Neural progenitor cell (in vitro differentiated cells): ENCODE measurements around the gene PLXNA4. TPM values are rescaled to one million over a fixed set of nuclear protein-coding genes. Genes with fewer than 3 reads are reported as not detected.

Experiments used
- DNase-seq: peaks from one replicate; pipeline ENCODE4 v3.0.0-alpha.2; 2016; ENCODE audit warnings: low spot score
- H2AFZ ChIP-seq: fragments of 200-600 bp; sonication (generic); replicated peaks from 2 replicates; pipeline ENCODE4 v1.6.1; 2016; ENCODE audit warnings: antibody characterized with exemption
- H3F3A ChIP-seq: fragments of 200-600 bp; sonication (generic); 2 replicates; pipeline ENCODE4 v1.6.1; 2016; ENCODE audit warnings: antibody characterized with exemption, low read depth
- H3K27ac ChIP-seq: fragments of 200-600 bp; sonication (generic); 2 replicates; pipeline ENCODE4 v1.5.1; 2016; ENCODE audit warnings: mild to moderate bottlenecking
- H3K27me3 ChIP-seq: fragments of 200-600 bp; sonication (generic); 2 replicates; pipeline ENCODE4 v1.6.1; 2016; ENCODE audit warnings: mild to moderate bottlenecking, moderate library complexity
- H3K36me3 ChIP-seq: fragments of 200-600 bp; sonication (generic); 2 replicates; pipeline ENCODE4 v1.5.1; 2016
- H3K4me1 ChIP-seq: fragments of 200-600 bp; sonication (generic); 2 replicates; pipeline ENCODE4 v1.6.1; 2016; ENCODE audit warnings: mixed run types
- H3K4me2 ChIP-seq: fragments of 200-600 bp; sonication (generic); 2 replicates; pipeline ENCODE4 v1.6.1; 2016
- H3K4me3 ChIP-seq: fragments of 200-600 bp; sonication (generic); 2 replicates; pipeline ENCODE4 v1.5.1; 2016
- H3K79me2 ChIP-seq: fragments of 200-600 bp; sonication (generic); 2 replicates; pipeline ENCODE4 v1.6.1; 2016; ENCODE audit warnings: low read depth
- H3K9ac ChIP-seq: fragments of 200-600 bp; sonication (generic); 2 replicates; pipeline ENCODE4 v1.6.1; 2016
- H3K9me3 ChIP-seq: fragments of 200-600 bp; sonication (generic); 2 replicates; pipeline ENCODE4 v1.5.1; 2016; ENCODE audit warnings: low read depth
- H4K20me1 ChIP-seq: fragments of 200-600 bp; sonication (generic); 2 replicates; pipeline ENCODE4 v1.6.1; 2016; ENCODE audit warnings: low read depth
- H3K27ac Mint-ChIP-seq: 3 replicates; pipeline ENCODE4 v1.8.0; 2021; ENCODE audit warnings: mixed read lengths
- H3K27me3 Mint-ChIP-seq: 2 replicates; pipeline ENCODE4 v1.8.0; 2022; ENCODE audit warnings: low read depth, mild to moderate bottlenecking, inconsistent platforms, moderate library complexity, mixed read lengths; ENCODE audit not compliant: insufficient read depth
- H3K36me3 Mint-ChIP-seq: 3 replicates; pipeline ENCODE4 v1.8.0; 2021; ENCODE audit warnings: mixed read lengths
- H3K4me1 Mint-ChIP-seq: 3 replicates; pipeline ENCODE4 v1.8.0; 2021; ENCODE audit warnings: mixed read lengths
- H3K4me3 Mint-ChIP-seq: 3 replicates; pipeline ENCODE4 v1.8.0; 2021; ENCODE audit warnings: mild to moderate bottlenecking, moderate library complexity, mixed read lengths
- H3K9me3 Mint-ChIP-seq: 3 replicates; pipeline ENCODE4 v1.8.0; 2020; ENCODE audit warnings: mixed read lengths
- EZH2 ChIP-seq: fragments of 200-600 bp; sonication (generic); IDR thresholded peaks from 2 replicates; pipeline ENCODE4 v1.6.1; 2017; ENCODE audit warnings: antibody characterized with exemption, mild to moderate bottlenecking, moderate library complexity
- EZH2phosphoT487 ChIP-seq: fragments of 200-600 bp; sonication (generic); IDR thresholded peaks from 2 replicates; pipeline ENCODE4 v1.6.1; 2017; ENCODE audit warnings: antibody characterized with exemption
- total RNA-seq: library from RNA; depleted of rRNA; stranded (reverse); fragments of >200 nt; gene quantifications from 2 replicates; pipeline ENCODE4 v1.2.3, GENCODE V29; 2015; ENCODE audit warnings: low replicate concordance
- TF ChIP-seq, protein P1 (sequence below): fragments of 200-600 bp; sonication (generic); IDR thresholded peaks from 2 replicates; pipeline ENCODE4 v1.5.1; 2017; ENCODE audit warnings: antibody characterized with exemption, mild to moderate bottlenecking

PLXNA4 gene
- total RNA-seq, 1 donor from 2014 or later, result 0.49 TPM

GRCh38 chr7:132243051-132243450 is 333.2 kb downstream of the PLXNA4 start:
- Mint-ChIP-seq H3K9me3 (peaks cover 7% of the 10 kb centered on the region), H3K27me3 (peaks cover 8% of the 10 kb centered on the region), H3K27ac (no peak overlapping the region), H3K4me1 (no peaks in the 10 kb centered on the region), H3K36me3 (no peaks in the 10 kb centered on the region), H3K4me3 (no peak overlapping the region)
- no peak overlapping the region for H3K27ac ChIP-seq
- no peaks in the 10 kb centered on the region for H3K27me3 ChIP-seq
- TF ChIP-seq, protein P1, sequence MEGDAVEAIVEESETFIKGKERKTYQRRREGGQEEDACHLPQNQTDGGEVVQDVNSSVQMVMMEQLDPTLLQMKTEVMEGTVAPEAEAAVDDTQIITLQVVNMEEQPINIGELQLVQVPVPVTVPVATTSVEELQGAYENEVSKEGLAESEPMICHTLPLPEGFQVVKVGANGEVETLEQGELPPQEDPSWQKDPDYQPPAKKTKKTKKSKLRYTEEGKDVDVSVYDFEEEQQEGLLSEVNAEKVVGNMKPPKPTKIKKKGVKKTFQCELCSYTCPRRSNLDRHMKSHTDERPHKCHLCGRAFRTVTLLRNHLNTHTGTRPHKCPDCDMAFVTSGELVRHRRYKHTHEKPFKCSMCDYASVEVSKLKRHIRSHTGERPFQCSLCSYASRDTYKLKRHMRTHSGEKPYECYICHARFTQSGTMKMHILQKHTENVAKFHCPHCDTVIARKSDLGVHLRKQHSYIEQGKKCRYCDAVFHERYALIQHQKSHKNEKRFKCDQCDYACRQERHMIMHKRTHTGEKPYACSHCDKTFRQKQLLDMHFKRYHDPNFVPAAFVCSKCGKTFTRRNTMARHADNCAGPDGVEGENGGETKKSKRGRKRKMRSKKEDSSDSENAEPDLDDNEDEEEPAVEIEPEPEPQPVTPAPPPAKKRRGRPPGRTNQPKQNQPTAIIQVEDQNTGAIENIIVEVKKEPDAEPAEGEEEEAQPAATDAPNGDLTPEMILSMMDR, result no peak
- TF ChIP-seq EZH2 (no peak), EZH2phosphoT487 (no peak)
- H3F3A ChIP-seq, result no peaks in the 10 kb centered on the region
- no peak overlapping the region for H2AFZ ChIP-seq
- H3K79me2 ChIP-seq, result no peaks in the 10 kb centered on the region
- H3K4me1 ChIP-seq, result peaks cover 9% of the 10 kb centered on the region
- no peaks in the 10 kb centered on the region for H3K9me3 ChIP-seq
- H3K36me3 ChIP-seq, result no peaks in the 10 kb centered on the region
- no peak overlapping the region for H3K4me2 ChIP-seq
- no peak overlapping the region for H3K4me3 ChIP-seq
- H4K20me1 ChIP-seq, result no peaks in the 10 kb centered on the region
- H3K9ac ChIP-seq, result no peak overlapping the region
- DNase-seq, result no peak

GRCh38 chr7:132242192-132242812 is 334.0 kb downstream of the PLXNA4 start:
- TF ChIP-seq, protein P1, result no peak
- no peak for TF ChIP-seq EZH2
- TF ChIP-seq EZH2phosphoT487, result no peak
- no peak overlapping the region for H3K4me2 ChIP-seq
- H3K4me3 Mint-ChIP-seq, result no peak overlapping the region

DNA sequence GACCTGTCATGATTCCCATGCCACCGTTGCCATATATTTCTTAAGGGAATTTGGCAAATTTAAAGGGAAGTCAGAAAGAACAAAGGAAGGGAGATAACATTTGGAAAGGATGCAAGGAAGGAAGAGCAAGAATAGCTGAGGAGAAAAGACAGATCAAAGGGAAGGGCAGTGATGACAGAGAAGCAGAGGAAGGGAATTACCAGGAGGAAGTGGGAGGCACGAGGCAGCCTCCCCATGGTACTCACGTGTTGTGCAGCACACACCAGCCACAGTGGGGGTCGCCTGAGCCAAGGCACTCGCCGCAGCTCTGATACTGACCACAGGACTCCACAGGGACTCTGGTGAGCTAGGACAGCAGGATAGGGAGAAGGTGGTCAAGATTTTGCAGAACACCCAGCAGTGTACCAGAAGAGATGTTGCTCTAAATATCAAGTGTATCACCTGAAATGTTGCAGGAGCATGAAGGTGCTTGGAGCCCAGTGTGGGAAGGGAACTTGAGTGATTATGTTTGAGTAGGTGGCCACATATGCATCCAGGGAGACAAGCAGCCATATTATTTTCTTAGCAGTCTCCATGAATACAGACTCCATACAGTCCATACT is 335.3 kb downstream of the PLXNA4 start:
- Mint-ChIP-seq H3K4me3 (no peak overlapping the region), H3K27me3 (peaks cover 13% of the 10 kb centered on the region), H3K27ac (no peak overlapping the region), H3K4me1 (peaks cover 6% of the 10 kb centered on the region), H3K36me3 (no peaks in the 10 kb centered on the region), H3K9me3 (peaks cover 7% of the 10 kb centered on the region)
- H3K27me3 ChIP-seq, result no peaks in the 10 kb centered on the region
- peaks cover 9% of the 10 kb centered on the region for H3K4me1 ChIP-seq
- H3K36me3 ChIP-seq, result no peaks in the 10 kb centered on the region
- no peaks in the 10 kb centered on the region for H3K79me2 ChIP-seq
- H3F3A ChIP-seq, result no peaks in the 10 kb centered on the region
- H3K9ac ChIP-seq, result no peak overlapping the region
- H2AFZ ChIP-seq, result no peak overlapping the region
- H4K20me1 ChIP-seq, result no peaks in the 10 kb centered on the region
- no peak overlapping the region for H3K27ac ChIP-seq
- H3K9me3 ChIP-seq, result no peaks in the 10 kb centered on the region
- DNase-seq, result no peak
- H3K4me2 ChIP-seq, result no peak overlapping the region
- H3K4me3 ChIP-seq, result no peak overlapping the region
- TF ChIP-seq, protein P1, result no peak
- TF ChIP-seq EZH2, result no peak
- no peak for TF ChIP-seq EZH2phosphoT487

More at GRCh38 chr7:132242192-132242812, 334.0 kb downstream of the PLXNA4 start:
- Mint-ChIP-seq H3K36me3 (no peaks in the 10 kb centered on the region), H3K27me3 (peaks cover 8% of the 10 kb centered on the region), H3K27ac (no peak overlapping the region), H3K9me3 (peaks cover 10% of the 10 kb centered on the region), H3K4me1 (no peaks in the 10 kb centered on the region)
- Histone ChIP-seq H3F3A (no peaks in the 10 kb centered on the region), H3K9me3 (no peaks in the 10 kb centered on the region), H3K27me3 (no peaks in the 10 kb centered on the region), H2AFZ (no peak overlapping the region), H3K9ac (no peak overlapping the region), H3K27ac (no peak overlapping the region), H3K79me2 (no peaks in the 10 kb centered on the region), H4K20me1 (no peaks in the 10 kb centered on the region), H3K4me3 (no peak overlapping the region), H3K36me3 (no peaks in the 10 kb centered on the region), H3K4me1 (peaks cover 9% of the 10 kb centered on the region)
- DNase-seq, result no peak
